ENCODE data around the gene WFDC9. TPM values are rescaled to one million over a fixed set of nuclear protein-coding genes. Genes with fewer than 3 reads are reported as not detected.
A peak's percentile ranks its signal among the peaks of the same experiment; 100 is the strongest.

Gene WFDC9
- not detected in 2 replicates for total RNA-seq (2022)
- Bru-seq, nascent RNA, result percentile 4 among the genes with signal in this experiment
- percentile 4 among the genes with signal in this experiment for BruChase-seq, experiment 1, labeled RNA remaining after a 2-hour chase
- BruChase-seq, experiment 2, labeled RNA remaining after a 6-hour chase, result not detected
- long read RNA-seq, result 0 reads

DNA sequence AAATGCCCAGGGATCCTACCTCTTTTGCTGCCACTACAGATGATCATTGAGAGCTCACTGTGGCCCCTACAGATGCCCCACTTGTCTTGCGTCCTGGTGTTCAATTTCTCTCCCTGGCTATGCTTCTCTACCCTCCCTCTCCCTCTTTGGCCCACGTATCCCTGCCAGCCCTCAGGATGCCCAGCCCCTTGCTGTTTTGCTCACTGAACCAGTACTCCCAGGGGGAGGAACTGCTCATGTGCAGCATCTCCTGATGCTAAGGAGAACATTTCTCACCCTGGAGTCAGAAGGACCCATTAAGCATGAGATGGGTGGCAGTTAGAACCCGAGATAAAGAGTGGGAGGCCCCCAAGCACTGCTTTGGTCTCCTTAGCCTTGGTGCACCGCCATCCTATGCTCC, at the start of gene WFDC9:
TSS of gene WFDC9 (minus strand) at position 101 of the 400 bp plus-strand sequence. CDS start 21,103 bp downstream, outside the sequence.
- no peak for DNase-seq
- Histone ChIP-seq H3K9me3 (no peaks in the 10 kb centered on the region), H3K27me3 (replicated peaks; ENCODE audit: control insufficient read depth, insufficient read depth, low read length) (no peaks in the 10 kb centered on the region), H3K36me3 (ENCODE audit: control insufficient read depth, insufficient read depth, low read length) (no peaks in the 10 kb centered on the region), H3K4me3 (ENCODE audit: low read depth, low read length) (no peak within 1 kb of the TSS), H3K4me1 (no peaks in the 10 kb centered on the region)
- intact Hi-C loops (cut with micrococcal nuclease; ENCODE audit: unreplicated experiment), result no loop called here
- H3K27ac Mint-ChIP-seq (ENCODE audit: unreplicated experiment), result no peak within 1 kb of the TSS
- POLR2A ChIA-PET, result no interaction called here
- no peaks in the 10 kb centered on the region for H3K4me1 Mint-ChIP-seq (ENCODE audit: low read depth, unreplicated experiment)
- no TSS peak for BruUV-seq (replicated peaks)
- H3K4me3 Mint-ChIP-seq (ENCODE audit: unreplicated experiment), result no peak within 1 kb of the TSS
- no peaks in the 10 kb centered on the region for H3K9me3 Mint-ChIP-seq (ENCODE audit: unreplicated experiment)
- CTCF ChIA-PET, result interaction anchor here (1.8 to 4.4 kb wide), 2 partner anchors 12 to 139 kb away, joined by 8 to 112 read pairs; no protein-coding TSS in a partner anchor
- H3K36me3 Mint-ChIP-seq (ENCODE audit: insufficient read depth, unreplicated experiment), result no peaks in the 10 kb centered on the region
- peaks cover 12% of the 10 kb centered on the region for H3K27me3 Mint-ChIP-seq (ENCODE audit: insufficient read depth, unreplicated experiment)
- TF ChIP-seq, protein P1, sequence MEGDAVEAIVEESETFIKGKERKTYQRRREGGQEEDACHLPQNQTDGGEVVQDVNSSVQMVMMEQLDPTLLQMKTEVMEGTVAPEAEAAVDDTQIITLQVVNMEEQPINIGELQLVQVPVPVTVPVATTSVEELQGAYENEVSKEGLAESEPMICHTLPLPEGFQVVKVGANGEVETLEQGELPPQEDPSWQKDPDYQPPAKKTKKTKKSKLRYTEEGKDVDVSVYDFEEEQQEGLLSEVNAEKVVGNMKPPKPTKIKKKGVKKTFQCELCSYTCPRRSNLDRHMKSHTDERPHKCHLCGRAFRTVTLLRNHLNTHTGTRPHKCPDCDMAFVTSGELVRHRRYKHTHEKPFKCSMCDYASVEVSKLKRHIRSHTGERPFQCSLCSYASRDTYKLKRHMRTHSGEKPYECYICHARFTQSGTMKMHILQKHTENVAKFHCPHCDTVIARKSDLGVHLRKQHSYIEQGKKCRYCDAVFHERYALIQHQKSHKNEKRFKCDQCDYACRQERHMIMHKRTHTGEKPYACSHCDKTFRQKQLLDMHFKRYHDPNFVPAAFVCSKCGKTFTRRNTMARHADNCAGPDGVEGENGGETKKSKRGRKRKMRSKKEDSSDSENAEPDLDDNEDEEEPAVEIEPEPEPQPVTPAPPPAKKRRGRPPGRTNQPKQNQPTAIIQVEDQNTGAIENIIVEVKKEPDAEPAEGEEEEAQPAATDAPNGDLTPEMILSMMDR (IDR thresholded peaks at IDR 0.05; ENCODE audit: insufficient read depth in 1 of 2, low read depth in 1 of 2, low read length in 1 of 2, severe bottlenecking in 1 of 2, unreplicated experiment in 1 of 2), result no peak

DNA sequence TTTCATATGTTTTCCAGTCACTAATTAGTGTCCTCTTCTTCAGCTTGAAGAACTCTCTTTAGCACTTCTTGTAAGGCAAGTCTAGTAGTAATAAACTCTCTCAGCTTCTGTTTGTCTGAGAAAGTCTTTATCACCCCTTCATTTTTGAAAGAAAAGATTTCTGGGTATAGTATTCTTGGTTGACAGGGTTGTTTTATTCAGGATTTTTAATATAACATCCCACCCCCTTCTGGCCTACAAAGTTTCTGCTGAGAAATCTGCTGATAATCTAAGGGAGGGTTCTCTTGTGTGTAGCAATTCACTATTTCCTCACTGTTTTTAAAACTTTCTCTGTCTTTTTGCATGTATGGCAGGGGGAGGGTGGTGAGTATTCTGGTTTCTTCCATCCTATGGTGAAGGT, 48.6 kb upstream of the WFDC9 start:
- Histone ChIP-seq H3K9me3 (peaks cover 10% of the 10 kb centered on the region; the same call in 1 of the 2 replicates), H3K4me1 (no peaks in the 10 kb centered on the region), H3K4me3 (ENCODE audit: low read depth, low read length) (no peak overlapping the region), H3K36me3 (ENCODE audit: control insufficient read depth, insufficient read depth, low read length) (no peaks in the 10 kb centered on the region), H3K27me3 (replicated peaks; ENCODE audit: control insufficient read depth, insufficient read depth, low read length) (no peaks in the 10 kb centered on the region)
- no peak for DNase-seq
- Mint-ChIP-seq H3K4me3 (ENCODE audit: unreplicated experiment) (no peak overlapping the region), H3K36me3 (ENCODE audit: insufficient read depth, unreplicated experiment) (no peaks in the 10 kb centered on the region), H3K4me1 (ENCODE audit: low read depth, unreplicated experiment) (no peaks in the 10 kb centered on the region), H3K9me3 (ENCODE audit: unreplicated experiment) (no peaks in the 10 kb centered on the region), H3K27me3 (ENCODE audit: insufficient read depth, unreplicated experiment) (peaks cover 4% of the 10 kb centered on the region), H3K27ac (ENCODE audit: unreplicated experiment) (no peak overlapping the region)
- BruUV-seq (replicated peaks), result no TSS peak
- ChIA-PET POLR2A (no interaction called here), CTCF (no interaction called here)
- TF ChIP-seq, protein P1 (IDR thresholded peaks at IDR 0.05; ENCODE audit: insufficient read depth in 1 of 2, low read depth in 1 of 2, low read length in 1 of 2, severe bottlenecking in 1 of 2, unreplicated experiment in 1 of 2), result no peak
- intact Hi-C loops (cut with micrococcal nuclease; ENCODE audit: unreplicated experiment), result loop anchor here (10.0 kb wide), 1 partner anchor 55 kb away; the partner anchor contains the start of gene WFDC10A

DNA sequence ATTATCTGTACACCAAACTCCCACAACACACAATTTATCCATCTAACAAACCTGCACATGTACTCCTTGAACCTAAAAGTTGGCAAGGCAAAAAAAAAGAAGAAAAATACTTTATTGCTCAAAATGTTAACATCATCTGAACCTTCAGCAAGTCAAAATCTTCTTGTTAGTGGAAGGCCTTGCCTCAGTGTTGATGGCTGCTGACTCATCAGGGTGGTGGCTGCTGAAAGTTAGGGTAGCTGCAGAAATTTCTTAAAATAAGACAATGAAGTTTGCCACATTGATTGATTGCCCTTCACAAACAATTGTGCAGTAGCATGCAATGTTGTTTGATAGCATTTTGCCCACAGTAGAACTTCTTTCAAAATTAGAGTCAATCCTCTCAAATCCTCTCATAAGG, 41.7 kb upstream of the WFDC9 start:
- TF ChIP-seq, protein P1 (IDR thresholded peaks at IDR 0.05; ENCODE audit: insufficient read depth in 1 of 2, low read depth in 1 of 2, low read length in 1 of 2, severe bottlenecking in 1 of 2, unreplicated experiment in 1 of 2), result no peak
- Mint-ChIP-seq H3K36me3 (ENCODE audit: insufficient read depth, unreplicated experiment) (no peaks in the 10 kb centered on the region), H3K4me3 (ENCODE audit: unreplicated experiment) (no peak overlapping the region), H3K9me3 (ENCODE audit: unreplicated experiment) (no peaks in the 10 kb centered on the region), H3K27ac (ENCODE audit: unreplicated experiment) (no peak overlapping the region), H3K4me1 (ENCODE audit: low read depth, unreplicated experiment) (no peaks in the 10 kb centered on the region), H3K27me3 (ENCODE audit: insufficient read depth, unreplicated experiment) (peaks cover 23% of the 10 kb centered on the region)
- intact Hi-C loops (cut with micrococcal nuclease; ENCODE audit: unreplicated experiment), result loop anchor here (10.0 kb wide), 1 partner anchor 48 kb away; the partner anchor contains the start of gene WFDC10A
- no peaks in the 10 kb centered on the region for H3K27me3 ChIP-seq (replicated peaks; ENCODE audit: control insufficient read depth, insufficient read depth, low read length)
- ChIA-PET POLR2A (no interaction called here), CTCF (no interaction called here)
- BruUV-seq (replicated peaks), result no TSS peak
- no peak for DNase-seq
- H3K9me3 ChIP-seq, result no peaks in the 10 kb centered on the region
- H3K4me3 ChIP-seq (ENCODE audit: low read depth, low read length), result no peak overlapping the region
- H3K4me1 ChIP-seq, result no peaks in the 10 kb centered on the region
- H3K36me3 ChIP-seq (ENCODE audit: control insufficient read depth, insufficient read depth, low read length), result no peaks in the 10 kb centered on the region
